IMR-90 (cell line): ENCODE data around the gene PLGRKT. TPM values are rescaled to one million over a fixed set of nuclear protein-coding genes. Genes with fewer than 3 reads are reported as not detected.

ENCODE experiments used
- ATAC-seq: fragments of 200-7000 bp; cut with Tn5 transposase; 2 replicates; pipeline ENCODE4 v1.9.1; 2020; ENCODE audit warnings: low read depth, mild to moderate bottlenecking, moderate library complexity
- BruUV-seq: library from RNA; stranded (reverse); fragments of 400-500 nt; replicated peaks from 2 replicates; lab custom pipeline; 2021; lab: Mats Ljungman, UMichigan
- CTCF ChIA-PET: fragments of 300-600 bp; formaldehyde crosslinking; extraction: SDS; loops from one replicate; lab custom pipeline; 2021; ENCODE audit warnings: antibody characterized with exemption; lab: Yijun Ruan, JAX
- POLR2A ChIA-PET: fragments of 300-600 bp; sonication (Branson Sonifier 250); formaldehyde crosslinking; loops from one replicate; lab custom pipeline; 2022; ENCODE audit warnings: antibody characterized with exemption; ENCODE audit not compliant: unreplicated experiment; lab: Charles Lee
- DNase-seq: peaks from one replicate; pipeline ENCODE4 v3.0.0; 2013
- H2AFZ ChIP-seq: replicated peaks from 2 replicates; pipeline ENCODE3; 2013; ENCODE audit warnings: low read length, mild to moderate bottlenecking; ENCODE audit not compliant: poor library complexity
- H2AK5ac ChIP-seq: 2 replicates; pipeline ENCODE4 v1.6.1; 2013; ENCODE audit warnings: low read depth, low read length, inconsistent platforms
- H2AK9ac ChIP-seq: replicated peaks from 2 replicates; pipeline ENCODE3; 2013; ENCODE audit warnings: mild to moderate bottlenecking, low read depth, low read length, moderate library complexity; ENCODE audit not compliant: poor library complexity
- H2BK120ac ChIP-seq: 2 replicates; pipeline ENCODE4 v1.6.1; 2013; ENCODE audit warnings: low read depth, low read length, inconsistent platforms
- H2BK15ac ChIP-seq: 3 replicates; pipeline ENCODE4 v1.6.1; 2013; ENCODE audit warnings: low read depth, low read length, inconsistent platforms
- H2BK20ac ChIP-seq: 2 replicates; pipeline ENCODE4 v1.6.1; 2013; ENCODE audit warnings: low read depth, mild to moderate bottlenecking, inconsistent platforms, low read length, moderate library complexity
- H2BK5ac ChIP-seq: 2 replicates; pipeline ENCODE4 v1.6.1; 2013; ENCODE audit warnings: mild to moderate bottlenecking, low read depth, low read length, inconsistent platforms; ENCODE audit not compliant: poor library complexity, severe bottlenecking
- H3K14ac ChIP-seq: replicated peaks from 2 replicates; pipeline ENCODE4 v1.6.1; 2013; ENCODE audit warnings: low read depth, low read length, inconsistent platforms
- H3K18ac ChIP-seq: 2 replicates; pipeline ENCODE4 v1.6.1; 2013; ENCODE audit warnings: low read depth, low read length, control low read depth
- H3K23ac ChIP-seq: 2 replicates; pipeline ENCODE4 v1.6.1; 2013; ENCODE audit warnings: low read depth, low read length, inconsistent platforms
- H3K27ac ChIP-seq: 2 replicates; pipeline ENCODE4 v1.5.1; 2013; ENCODE audit warnings: mild to moderate bottlenecking, control low read depth, low read length; ENCODE audit not compliant: insufficient read depth
- H3K27me3 ChIP-seq: 2 replicates; pipeline ENCODE4 v1.6.1; 2013; ENCODE audit warnings: low read length; ENCODE audit not compliant: control insufficient read depth, insufficient read depth
- H3K36me3 ChIP-seq: 2 replicates; pipeline ENCODE4 v1.6.1; 2013; ENCODE audit warnings: low read length, mixed read lengths; ENCODE audit not compliant: control insufficient read depth, insufficient read depth
- H3K4ac ChIP-seq: 2 replicates; pipeline ENCODE4 v1.6.1; 2013; ENCODE audit warnings: low read depth, low read length, inconsistent platforms
- H3K4me1 ChIP-seq: 2 replicates; pipeline ENCODE4 v1.6.1; 2013; ENCODE audit warnings: low read length, mixed read lengths; ENCODE audit not compliant: control insufficient read depth, insufficient read depth
- H3K4me2 ChIP-seq: 2 replicates; pipeline ENCODE4 v1.6.1; 2013; ENCODE audit warnings: low read depth, mild to moderate bottlenecking, control low read depth, low read length, moderate library complexity
- H3K4me3 ChIP-seq: 2 replicates; pipeline ENCODE4 v1.5.1; 2013; ENCODE audit warnings: low read depth, mild to moderate bottlenecking, control low read depth, low read length, moderate library complexity; ENCODE audit not compliant: insufficient read depth
- H3K56ac ChIP-seq: 2 replicates; pipeline ENCODE4 v1.6.1; 2013; ENCODE audit warnings: low read length, inconsistent platforms; ENCODE audit not compliant: insufficient read depth; ENCODE audit errors: extremely low read depth
- H3K79me1 ChIP-seq, 2 experiments: 2 replicates each; pipeline ENCODE4 v1.6.1; 2013; ENCODE audit warnings: low read length in 2 of 2, inconsistent platforms in 1 of 2, low read depth in 1 of 2
- H3K9ac ChIP-seq: 2 replicates; pipeline ENCODE4 v1.6.1; 2013; ENCODE audit warnings: low read depth, low read length, control low read depth
- H3K9me1 ChIP-seq: 2 replicates; pipeline ENCODE4 v1.6.1; 2013; ENCODE audit warnings: low read length, inconsistent platforms; ENCODE audit not compliant: insufficient read depth
- H3K9me3 ChIP-seq: 2 replicates; pipeline ENCODE4 v1.6.1; 2013; ENCODE audit warnings: low read length; ENCODE audit not compliant: control insufficient read depth, insufficient read depth
- H4K20me1 ChIP-seq: 2 replicates; pipeline ENCODE4 v1.6.1; 2013; ENCODE audit warnings: low read length, inconsistent platforms; ENCODE audit not compliant: insufficient read depth
- H4K5ac ChIP-seq: 2 replicates; pipeline ENCODE4 v1.6.1; 2013; ENCODE audit warnings: mild to moderate bottlenecking, low read depth, low read length, control low read depth
- H4K8ac ChIP-seq, 2 experiments: 2 replicates each; pipeline ENCODE4 v1.6.1; 2013; ENCODE audit warnings: low read depth in 2 of 2, low read length in 2 of 2, control low read depth in 1 of 2, inconsistent platforms in 1 of 2
- H4K91ac ChIP-seq: 2 replicates; pipeline ENCODE4 v1.6.1; 2013; ENCODE audit warnings: low read depth, low read length, inconsistent platforms; ENCODE audit not compliant: insufficient read depth
- BHLHE40 ChIP-seq: fragments of 150-350 bp; IDR thresholded peaks from 2 replicates; pipeline ENCODE4 v1.6.1; 2016; ENCODE audit warnings: mild to moderate bottlenecking, low read depth, low read length
- CEBPB ChIP-seq: IDR thresholded peaks from 2 replicates; pipeline ENCODE4 v1.6.1; 2012; ENCODE audit warnings: low read depth, low read length, improper control_type of control experiment
- CHD1 ChIP-seq: IDR thresholded peaks from 2 replicates; pipeline ENCODE4 v1.6.1; 2012; ENCODE audit warnings: low read depth, low read length, improper control_type of control experiment
- MAFK ChIP-seq: IDR thresholded peaks from 2 replicates; pipeline ENCODE4 v1.6.1; 2012; ENCODE audit warnings: low read depth, low read length, improper control_type of control experiment
- MAZ ChIP-seq: IDR thresholded peaks from 2 replicates; pipeline ENCODE4 v1.6.1; 2012; ENCODE audit warnings: low read depth, mild to moderate bottlenecking, low read length, improper control_type of control experiment, moderate library complexity, borderline replicate concordance
- MXI1 ChIP-seq: IDR thresholded peaks from 2 replicates; pipeline ENCODE4 v1.6.1; 2012; ENCODE audit warnings: low read depth, mild to moderate bottlenecking, low read length, moderate library complexity, borderline replicate concordance
- NFE2L2 ChIP-seq: fragments of 150-350 bp; IDR thresholded peaks from 2 replicates; pipeline ENCODE4 v1.6.1; 2016; ENCODE audit warnings: low read depth, mild to moderate bottlenecking, low read length
- POLR2A ChIP-seq: IDR thresholded peaks from 2 replicates; pipeline ENCODE4 v1.6.1; 2012; ENCODE audit warnings: mild to moderate bottlenecking, low read depth, low read length
- RAD21 ChIP-seq: IDR thresholded peaks from 2 replicates; pipeline ENCODE4 v1.6.1; 2012; ENCODE audit warnings: low read length, improper control_type of control experiment
- RCOR1 ChIP-seq: IDR thresholded peaks from 2 replicates; pipeline ENCODE4 v1.6.1; 2012; ENCODE audit warnings: mild to moderate bottlenecking, low read length, improper control_type of control experiment; ENCODE audit not compliant: insufficient replicate concordance
- RFX5 ChIP-seq: IDR thresholded peaks from 2 replicates; pipeline ENCODE4 v1.8.0; 2012; ENCODE audit warnings: low read depth, mild to moderate bottlenecking, low read length, moderate library complexity
- SMC3 ChIP-seq: fragments of 150-350 bp; IDR thresholded peaks from 2 replicates; pipeline ENCODE4 v1.6.1; 2016; ENCODE audit warnings: low read depth, mild to moderate bottlenecking, antibody characterized with exemption, low read length, moderate library complexity
- WGBS, 2 experiments: methylation state at CpG; one replicate each; pipeline versions ENCODE4 v1.1.5 to v1.1.7; 2013; ENCODE audit warnings: missing lambda C conversion rate in 2 of 2; ENCODE audit not compliant: insufficient read length in 1 of 2; ENCODE audit errors: extremely low coverage in 2 of 2; 5-methylcytosine and 5-hydroxymethylcytosine counted together
- dilution Hi-C: fragments of 300-500 bp; cut with HindIII; formaldehyde crosslinking; loops from one replicate; pipeline ENCODE4 v1.14.3; 2018; ENCODE audit warnings: low sequenced_read_pairs; ENCODE audit not compliant: unreplicated experiment
- in situ Hi-C: fragments of 300-500 bp; cut with MboI; formaldehyde crosslinking; loops from 3 replicates; pipeline ENCODE4 v1.14.3; 2019; ENCODE audit warnings: low sequenced_read_pairs, inconsistent platforms, mixed read lengths
- intact Hi-C: fragments of 100-400 bp; cut with micrococcal nuclease; formaldehyde crosslinking; loops from 2 replicates; pipeline ENCODE4 v1.10.0; 2022
- polyA plus RNA-seq, 3 experiments: library from polyadenylated mRNA; depleted of rRNA; stranded (reverse); fragments of >200 nt; gene quantifications; 2 replicates each; pipeline ENCODE4 v1.2.3, GENCODE V29; 2012; ENCODE audit warnings: low replicate concordance in 1 of 3
- total RNA-seq: library from RNA; depleted of rRNA; stranded (reverse); fragments of >200 nt; gene quantifications from 2 replicates; pipeline ENCODE4 v1.2.3, GENCODE V29; 2012
- TF ChIP-seq, protein P1 (sequence below): fragments of 150-350 bp; IDR thresholded peaks from 2 replicates; pipeline ENCODE4 v1.6.1; 2016; ENCODE audit warnings: low read depth, mild to moderate bottlenecking, low read length, moderate library complexity, borderline replicate concordance
- TF ChIP-seq, protein P2 (sequence below): conservative IDR thresholded peaks from 2 replicates; pipeline ENCODE4 v1.5.1; 2012; ENCODE audit warnings: mild to moderate bottlenecking, low read depth, low read length, improper control_type of control experiment

The PLGRKT gene
- total and polyA plus RNA-seq, 2 of the 4 experiments (the other 2 are of a cell fraction) = 10.8 to 12.7 TPM

DNA sequence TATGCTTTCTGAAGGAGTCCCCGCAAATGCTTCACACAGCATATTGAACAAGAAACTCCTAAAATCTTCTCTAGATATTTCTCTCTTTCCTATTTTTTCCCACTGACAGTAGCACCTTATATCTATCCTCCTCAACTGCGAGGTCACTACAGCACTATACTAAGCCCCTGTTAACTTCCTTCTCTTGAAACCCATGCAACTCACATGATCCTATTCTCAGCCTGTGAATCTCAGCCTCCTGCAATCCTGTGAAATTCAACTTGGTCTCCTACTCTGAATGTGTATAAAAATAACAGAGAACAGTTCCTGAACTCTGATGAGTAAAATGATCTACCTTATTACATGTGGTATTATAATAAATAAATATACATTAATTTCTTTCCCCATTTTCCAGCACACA is 6.1 kb upstream of the PLGRKT start:
- no peak for ATAC-seq
- Histone ChIP-seq H3K27ac (no peak overlapping the region), H4K91ac (no peak overlapping the region)

More for the DNA sequence above, 6.1 kb upstream of the PLGRKT start:
- Histone ChIP-seq H3K14ac (no peak overlapping the region), H3K4ac (no peak overlapping the region), H3K4me1 (peaks cover 4% of the 10 kb centered on the region), H2BK5ac (no peak overlapping the region), H2AFZ (no peak overlapping the region), H3K36me3 (no peaks in the 10 kb centered on the region), H3K9me3 (no peaks in the 10 kb centered on the region), H3K23ac (no peak overlapping the region), H3K9me1 (peaks cover 2% of the 10 kb centered on the region; the same call in 1 of the 2 replicates), H2AK9ac (no peak overlapping the region), H3K56ac (no peak overlapping the region), H3K27me3 (no peaks in the 10 kb centered on the region), H3K9ac (no peak overlapping the region), H4K20me1 (no peaks in the 10 kb centered on the region), H4K5ac (no peak overlapping the region), H4K8ac (no peak overlapping the region), H2AK5ac (no peak overlapping the region), H3K79me1 (peaks cover 0 to 8% of the 10 kb centered on the region in 2 experiments; a peak in 2 of 4 replicates), H3K4me3 (no peak overlapping the region), H2BK120ac (no peak overlapping the region), H2BK20ac (no peak overlapping the region), H2BK15ac (no peak overlapping the region), H3K4me2 (no peak overlapping the region), H3K18ac (no peak overlapping the region)
- DNase-seq = no peak
- 100% methylated on average over 1 of the region's 2 CpGs; no CpG with 5 or more reads in 1 of the 2 experiments for WGBS, 2 experiments
- POLR2A ChIA-PET = no interaction called here
- no peak for TF ChIP-seq RAD21
- no peak for TF ChIP-seq CHD1
- no peak for TF ChIP-seq BHLHE40
- TF ChIP-seq, protein P1, sequence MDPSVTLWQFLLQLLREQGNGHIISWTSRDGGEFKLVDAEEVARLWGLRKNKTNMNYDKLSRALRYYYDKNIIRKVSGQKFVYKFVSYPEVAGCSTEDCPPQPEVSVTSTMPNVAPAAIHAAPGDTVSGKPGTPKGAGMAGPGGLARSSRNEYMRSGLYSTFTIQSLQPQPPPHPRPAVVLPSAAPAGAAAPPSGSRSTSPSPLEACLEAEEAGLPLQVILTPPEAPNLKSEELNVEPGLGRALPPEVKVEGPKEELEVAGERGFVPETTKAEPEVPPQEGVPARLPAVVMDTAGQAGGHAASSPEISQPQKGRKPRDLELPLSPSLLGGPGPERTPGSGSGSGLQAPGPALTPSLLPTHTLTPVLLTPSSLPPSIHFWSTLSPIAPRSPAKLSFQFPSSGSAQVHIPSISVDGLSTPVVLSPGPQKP = no peak
- TF ChIP-seq RCOR1 = no peak
- no peak for TF ChIP-seq MAFK
- TF ChIP-seq CEBPB = no peak
- no peak for TF ChIP-seq NFE2L2
- TF ChIP-seq MXI1 = no peak
- TF ChIP-seq, protein P2, sequence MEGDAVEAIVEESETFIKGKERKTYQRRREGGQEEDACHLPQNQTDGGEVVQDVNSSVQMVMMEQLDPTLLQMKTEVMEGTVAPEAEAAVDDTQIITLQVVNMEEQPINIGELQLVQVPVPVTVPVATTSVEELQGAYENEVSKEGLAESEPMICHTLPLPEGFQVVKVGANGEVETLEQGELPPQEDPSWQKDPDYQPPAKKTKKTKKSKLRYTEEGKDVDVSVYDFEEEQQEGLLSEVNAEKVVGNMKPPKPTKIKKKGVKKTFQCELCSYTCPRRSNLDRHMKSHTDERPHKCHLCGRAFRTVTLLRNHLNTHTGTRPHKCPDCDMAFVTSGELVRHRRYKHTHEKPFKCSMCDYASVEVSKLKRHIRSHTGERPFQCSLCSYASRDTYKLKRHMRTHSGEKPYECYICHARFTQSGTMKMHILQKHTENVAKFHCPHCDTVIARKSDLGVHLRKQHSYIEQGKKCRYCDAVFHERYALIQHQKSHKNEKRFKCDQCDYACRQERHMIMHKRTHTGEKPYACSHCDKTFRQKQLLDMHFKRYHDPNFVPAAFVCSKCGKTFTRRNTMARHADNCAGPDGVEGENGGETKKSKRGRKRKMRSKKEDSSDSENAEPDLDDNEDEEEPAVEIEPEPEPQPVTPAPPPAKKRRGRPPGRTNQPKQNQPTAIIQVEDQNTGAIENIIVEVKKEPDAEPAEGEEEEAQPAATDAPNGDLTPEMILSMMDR = no peak
- TF ChIP-seq RFX5 = no peak
- no peak for TF ChIP-seq SMC3
- no peak for TF ChIP-seq POLR2A
- TF ChIP-seq MAZ = no peak
- dilution Hi-C loops = no loop called here
- CTCF ChIA-PET = interaction anchor here (1.5 to 1.6 kb wide), 2 partner anchors 146 to 258 kb away, joined by 7 to 8 read pairs; no protein-coding TSS in a partner anchor
- in situ Hi-C loops = loop anchor here (5.0 to 25.0 kb wide), 2 partner anchors 257 to 682 kb away; partner anchors contain the start of gene INSL6
- intact Hi-C loops = no loop called here
- BruUV-seq = no TSS peak
